ENCODE results near the gene HLA-DRA.

- no peak for TF ChIP-seq SUZ12 (IDR thresholded peaks at IDR 0.05)
- no peak for TF ChIP-seq BHLHE40 (IDR thresholded peaks at IDR 0.05; ENCODE audit: borderline replicate concordance)
- TF ChIP-seq FOXK2 (IDR thresholded peaks at IDR 0.05), result no peak
- TF ChIP-seq L3MBTL2 (conservative IDR thresholded peaks at IDR 0.05), result no peak
- TF ChIP-seq, protein P1, sequence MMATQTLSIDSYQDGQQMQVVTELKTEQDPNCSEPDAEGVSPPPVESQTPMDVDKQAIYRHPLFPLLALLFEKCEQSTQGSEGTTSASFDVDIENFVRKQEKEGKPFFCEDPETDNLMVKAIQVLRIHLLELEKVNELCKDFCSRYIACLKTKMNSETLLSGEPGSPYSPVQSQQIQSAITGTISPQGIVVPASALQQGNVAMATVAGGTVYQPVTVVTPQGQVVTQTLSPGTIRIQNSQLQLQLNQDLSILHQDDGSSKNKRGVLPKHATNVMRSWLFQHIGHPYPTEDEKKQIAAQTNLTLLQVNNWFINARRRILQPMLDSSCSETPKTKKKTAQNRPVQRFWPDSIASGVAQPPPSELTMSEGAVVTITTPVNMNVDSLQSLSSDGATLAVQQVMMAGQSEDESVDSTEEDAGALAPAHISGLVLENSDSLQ (IDR thresholded peaks at IDR 0.05), result no peak
- no peak for TF ChIP-seq FOXM1 (IDR thresholded peaks at IDR 0.05; ENCODE audit: borderline replicate concordance)
- TF ChIP-seq SP1 (IDR thresholded peaks at IDR 0.05), result no peak
- no peak for TF ChIP-seq ARNT (IDR thresholded peaks at IDR 0.05)
- TF ChIP-seq NFRKB (IDR thresholded peaks at IDR 0.05), result no peak
- TF ChIP-seq FOXA1 (IDR thresholded peaks at IDR 0.05), result no peak
- no peak for TF ChIP-seq TARDBP (IDR thresholded peaks at IDR 0.05)
- TF ChIP-seq ZNF384 (IDR thresholded peaks at IDR 0.05), result no peak
Measured at GRCh38 chr6:32393665-32394420, 45.8 kb upstream of the HLA-DRA start.

Measured in HEK293T (cell line).